Gastrocnemius medialis (tissue), 4 donors: ENCODE results near the gene ANGEL1. TPM values are rescaled to one million over a fixed set of nuclear protein-coding genes. Genes with fewer than 3 reads are reported as not detected.
A peak's percentile ranks its signal among the peaks of the same experiment; 100 is the strongest.

Source experiments
- ATAC-seq, 2 donors: fragments of 150-250 bp; one replicate each; pipeline ENCODE4 v1.9.1; 2016
- DNase-seq, 2 donors: peaks; one replicate each; pipeline ENCODE4 v3.0.0-alpha.2; 2019
- H3K27ac ChIP-seq, 4 donors: fragments of 200-600 bp; sonication (generic); 1 replicate in 1 of 4; 2 replicates in 3 of 4; pipeline ENCODE4 v1.5.1; 2016 to 2018; ENCODE audit warnings: mild to moderate bottlenecking in 2 of 4, moderate library complexity in 1 of 4
- H3K27me3 ChIP-seq, 3 donors: fragments of 200-600 bp; sonication (generic) in 2 of 3; 1 replicate in 1 of 3; 2 replicates in 2 of 3; pipeline versions ENCODE4 v1.5.1 to v1.6.0; 2016 to 2019; ENCODE audit warnings: mild to moderate bottlenecking in 1 of 3, moderate library complexity in 1 of 3
- H3K36me3 ChIP-seq, 2 donors: fragments of 200-600 bp; sonication (generic) in 1 of 2; one replicate each; pipeline ENCODE4 v1.5.1; 2017 to 2018
- H3K4me1 ChIP-seq, 2 donors: fragments of 200-600 bp; sonication (generic) in 1 of 2; one replicate each; pipeline ENCODE4 v1.5.1; 2016 to 2017; ENCODE audit warnings: mild to moderate bottlenecking in 2 of 2
- H3K4me3 ChIP-seq, 4 donors: fragments of 200-600 bp; sonication (generic) in 3 of 4; 1 replicate in 1 of 4; 2 replicates in 3 of 4; pipeline ENCODE4 v1.5.1; 2016 to 2019; ENCODE audit warnings: mild to moderate bottlenecking in 2 of 4
- H3K9me3 ChIP-seq, 3 donors: fragments of 200-600 bp; sonication (generic) in 2 of 3; 1 replicate in 1 of 3; 2 replicates in 2 of 3; pipeline ENCODE4 v1.5.1; 2016 to 2019
- POLR2A ChIP-seq, 2 donors: fragments of 450-650 bp; IDR thresholded peaks; one replicate each; pipeline ENCODE4 v1.6.1; 2017; ENCODE audit warnings: antibody characterized with exemption in 2 of 2, mild to moderate bottlenecking in 2 of 2, moderate library complexity in 2 of 2
- in situ Hi-C, 4 donors: fragments of 200-750 bp; cut with MboI; loops; one replicate each; pipeline versions ENCODE4 v1.15.0 to v1.8.0; 2017; ENCODE audit warnings: low sequenced_read_pairs in 4 of 4
- intact Hi-C: fragments of 100-400 bp; cut with DNase I; formaldehyde crosslinking; loops from one replicate; pipeline ENCODE4 v1.15.1; 2023; ENCODE audit warnings: low total_unique reads
- total RNA-seq, 4 donors: library from RNA; depleted of rRNA; stranded (reverse); fragments of >200 nt; gene quantifications; one replicate each; pipeline versions ENCODE4 v1.1.0 to v1.2.3, GENCODE V29; 2016
- TF ChIP-seq, protein P1 (sequence below), 5 experiments: fragments of 450-650 bp in 3 of 5; fragments of 200-600 bp in 2 of 5; sonication (generic) in 2 of 5; IDR thresholded peaks in 4 of 5; conservative IDR thresholded peaks in 1 of 5; 1 replicate in 4 of 5; 2 replicates in 1 of 5; pipeline ENCODE4 v1.5.1; 2016 to 2019; ENCODE audit warnings: antibody characterized with exemption in 5 of 5, mild to moderate bottlenecking in 3 of 5, moderate library complexity in 3 of 5

ANGEL1 gene
- total RNA-seq, 4 donors from 2014 or later = 8.6 to 16.9 (median 12.7) TPM

- DNase-seq = no peak
- Histone ChIP-seq H3K9me3 (no peaks in the 10 kb centered on the region), H3K27ac (no peak overlapping the region), H3K27me3 (peaks cover 0 to 6% (median 5%) of the 10 kb centered on the region in 3 donors), H3K4me3 (no peak overlapping the region), H3K36me3 (no peaks in the 10 kb centered on the region), H3K4me1 (peaks cover 10 to 12% of the 10 kb centered on the region in 2 donors)
- ATAC-seq = no peak
- intact Hi-C loops (no loop called here), in situ Hi-C loops (no loop called here)
- TF ChIP-seq, protein P1, sequence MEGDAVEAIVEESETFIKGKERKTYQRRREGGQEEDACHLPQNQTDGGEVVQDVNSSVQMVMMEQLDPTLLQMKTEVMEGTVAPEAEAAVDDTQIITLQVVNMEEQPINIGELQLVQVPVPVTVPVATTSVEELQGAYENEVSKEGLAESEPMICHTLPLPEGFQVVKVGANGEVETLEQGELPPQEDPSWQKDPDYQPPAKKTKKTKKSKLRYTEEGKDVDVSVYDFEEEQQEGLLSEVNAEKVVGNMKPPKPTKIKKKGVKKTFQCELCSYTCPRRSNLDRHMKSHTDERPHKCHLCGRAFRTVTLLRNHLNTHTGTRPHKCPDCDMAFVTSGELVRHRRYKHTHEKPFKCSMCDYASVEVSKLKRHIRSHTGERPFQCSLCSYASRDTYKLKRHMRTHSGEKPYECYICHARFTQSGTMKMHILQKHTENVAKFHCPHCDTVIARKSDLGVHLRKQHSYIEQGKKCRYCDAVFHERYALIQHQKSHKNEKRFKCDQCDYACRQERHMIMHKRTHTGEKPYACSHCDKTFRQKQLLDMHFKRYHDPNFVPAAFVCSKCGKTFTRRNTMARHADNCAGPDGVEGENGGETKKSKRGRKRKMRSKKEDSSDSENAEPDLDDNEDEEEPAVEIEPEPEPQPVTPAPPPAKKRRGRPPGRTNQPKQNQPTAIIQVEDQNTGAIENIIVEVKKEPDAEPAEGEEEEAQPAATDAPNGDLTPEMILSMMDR (IDR thresholded peaks at IDR 0.05 in 4 of 5, conservative IDR thresholded peaks at IDR 0.05 in 1 of 5) = no peak
- TF ChIP-seq POLR2A (IDR thresholded peaks at IDR 0.05) = no peak
Observed at GRCh38 chr14:76770521-76771436, 41.9 kb downstream of the ANGEL1 start.

GRCh38 chr14:76769636-76770292 lies 42.9 kb downstream of the ANGEL1 start:
- intact Hi-C loops = no loop called here
- TF ChIP-seq, protein P1 (IDR thresholded peaks at IDR 0.05 in 4 of 5, conservative IDR thresholded peaks at IDR 0.05 in 1 of 5) = no peak
- TF ChIP-seq POLR2A (IDR thresholded peaks at IDR 0.05) = no peak
- ATAC-seq (no peak), DNase-seq (no peak)
- in situ Hi-C loops = no loop called here
- Histone ChIP-seq H3K36me3 (no peaks in the 10 kb centered on the region), H3K9me3 (no peaks in the 10 kb centered on the region), H3K27ac (no peak overlapping the region), H3K4me1 (peaks cover 12 to 16% of the 10 kb centered on the region in 2 donors), H3K4me3 (no peak overlapping the region), H3K27me3 (peaks cover 0 to 6% (median 5%) of the 10 kb centered on the region in 3 donors)

DNA sequence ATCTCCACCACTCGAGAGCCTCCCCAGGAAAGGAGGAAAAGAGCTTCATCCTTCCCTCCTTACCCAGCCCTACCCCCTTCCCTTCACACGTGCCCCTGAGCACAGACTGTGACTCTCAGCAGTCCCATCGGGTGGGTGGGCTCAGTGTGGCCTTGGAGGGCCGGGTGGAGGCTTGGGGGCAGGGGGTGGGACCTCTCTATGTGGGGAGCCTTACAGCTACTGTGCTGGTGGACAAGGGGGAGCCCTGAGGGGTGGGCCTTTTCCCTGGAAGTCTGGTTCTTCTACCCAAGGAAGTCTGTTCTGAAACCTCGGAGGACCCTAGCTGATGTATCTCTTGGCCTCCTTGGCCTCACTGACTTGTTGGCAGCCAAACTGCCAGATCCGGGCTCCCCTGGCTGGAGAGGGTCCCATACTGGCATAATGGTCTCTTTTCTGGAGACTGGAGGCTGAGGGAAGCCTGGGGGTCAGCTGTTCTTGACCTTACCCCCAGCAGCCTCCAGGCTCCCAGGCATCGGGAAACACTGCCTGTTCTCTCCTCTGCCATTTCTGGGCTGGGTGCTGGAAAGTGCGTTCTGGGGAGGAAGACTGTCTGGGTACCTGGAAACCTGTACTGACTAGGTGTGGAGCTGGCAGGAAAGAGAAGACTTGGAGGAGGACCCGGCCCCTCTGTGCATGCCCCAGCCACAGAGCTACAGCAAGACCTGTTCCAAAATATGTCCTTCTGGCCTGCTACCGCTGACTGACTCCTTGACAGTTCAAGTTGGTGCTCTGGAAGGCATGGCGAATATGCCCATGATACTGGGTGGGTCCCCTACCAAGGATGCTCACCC lies 43.8 kb downstream of the ANGEL1 start:
- peaks cover 3 to 6% (median 5%) of the 10 kb centered on the region in 3 donors for H3K27me3 ChIP-seq
- no peaks in the 10 kb centered on the region for H3K9me3 ChIP-seq
- no peak for DNase-seq
- no peak overlapping the region for H3K4me3 ChIP-seq
- ATAC-seq = no peak
- intact Hi-C loops (no loop called here), in situ Hi-C loops (no loop called here)
- peaks cover 12 to 21% of the 10 kb centered on the region in 2 donors for H3K4me1 ChIP-seq
- H3K27ac ChIP-seq = peak overlapping the region; percentile 44 to 68 (median 58)
- H3K36me3 ChIP-seq = no peaks in the 10 kb centered on the region
- TF ChIP-seq, protein P1 (IDR thresholded peaks at IDR 0.05 in 4 of 5, conservative IDR thresholded peaks at IDR 0.05 in 1 of 5) = no peak
- no peak for TF ChIP-seq POLR2A (IDR thresholded peaks at IDR 0.05)
